LNCaP clone FGC (cell line): ENCODE results near the gene OR10K1.

ENCODE experiments used
- DNase-seq: peaks from one replicate; pipeline ENCODE4 v3.0.0-alpha.2; 2011; ENCODE audit warnings: low read depth
- H3K4me3 ChIP-seq: 2 replicates; pipeline ENCODE4 v1.5.1; 2011; ENCODE audit warnings: mild to moderate bottlenecking, low read depth, low read length, control low read depth
- TF ChIP-seq, protein P1 (sequence below): IDR thresholded peaks from 2 replicates; pipeline ENCODE4 v1.5.1; 2012; ENCODE audit warnings: mild to moderate bottlenecking; ENCODE audit not compliant: control insufficient read depth, insufficient read depth; ENCODE audit errors: extremely low read depth

OR10K1 gene

DNA sequence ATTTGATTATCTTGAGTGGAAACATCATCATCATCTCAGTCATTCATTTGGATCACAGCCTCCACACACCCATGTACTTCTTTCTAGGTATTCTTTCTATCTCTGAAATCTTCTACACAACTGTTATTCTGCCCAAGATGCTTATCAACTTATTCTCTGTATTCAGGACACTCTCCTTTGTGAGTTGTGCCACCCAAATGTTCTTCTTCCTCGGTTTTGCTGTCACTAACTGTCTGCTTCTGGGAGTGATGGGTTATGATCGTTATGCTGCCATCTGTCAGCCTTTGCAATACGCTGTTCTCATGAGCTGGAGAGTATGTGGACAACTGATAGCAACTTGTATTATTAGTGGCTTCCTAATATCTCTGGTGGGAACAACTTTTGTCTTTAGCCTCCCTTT, 29.7 kb downstream of the OR10K1 start:
- DNase-seq = no peak
- no peak overlapping the region for H3K4me3 ChIP-seq
- TF ChIP-seq, protein P1, sequence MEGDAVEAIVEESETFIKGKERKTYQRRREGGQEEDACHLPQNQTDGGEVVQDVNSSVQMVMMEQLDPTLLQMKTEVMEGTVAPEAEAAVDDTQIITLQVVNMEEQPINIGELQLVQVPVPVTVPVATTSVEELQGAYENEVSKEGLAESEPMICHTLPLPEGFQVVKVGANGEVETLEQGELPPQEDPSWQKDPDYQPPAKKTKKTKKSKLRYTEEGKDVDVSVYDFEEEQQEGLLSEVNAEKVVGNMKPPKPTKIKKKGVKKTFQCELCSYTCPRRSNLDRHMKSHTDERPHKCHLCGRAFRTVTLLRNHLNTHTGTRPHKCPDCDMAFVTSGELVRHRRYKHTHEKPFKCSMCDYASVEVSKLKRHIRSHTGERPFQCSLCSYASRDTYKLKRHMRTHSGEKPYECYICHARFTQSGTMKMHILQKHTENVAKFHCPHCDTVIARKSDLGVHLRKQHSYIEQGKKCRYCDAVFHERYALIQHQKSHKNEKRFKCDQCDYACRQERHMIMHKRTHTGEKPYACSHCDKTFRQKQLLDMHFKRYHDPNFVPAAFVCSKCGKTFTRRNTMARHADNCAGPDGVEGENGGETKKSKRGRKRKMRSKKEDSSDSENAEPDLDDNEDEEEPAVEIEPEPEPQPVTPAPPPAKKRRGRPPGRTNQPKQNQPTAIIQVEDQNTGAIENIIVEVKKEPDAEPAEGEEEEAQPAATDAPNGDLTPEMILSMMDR = no peak

DNA sequence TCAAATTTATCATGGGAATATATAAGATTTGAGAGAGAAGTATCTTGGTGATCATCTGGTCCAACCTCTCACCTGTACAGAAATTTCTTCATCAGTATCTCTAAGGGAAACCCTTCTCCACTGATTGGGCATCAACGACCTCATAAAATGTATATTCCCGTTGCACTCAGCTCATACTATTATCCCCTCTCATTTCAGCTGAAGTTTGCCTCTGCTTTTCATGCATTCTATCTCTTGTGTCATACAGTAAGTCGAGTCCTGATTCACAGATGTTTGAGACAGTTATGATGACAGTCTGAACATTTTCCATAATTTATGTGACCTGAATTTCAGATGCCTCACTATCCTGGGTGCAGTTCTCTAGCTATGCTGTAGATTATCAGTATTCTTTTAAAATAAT, 31.4 kb downstream of the OR10K1 start:
- TF ChIP-seq, protein P1 = no peak
- no peak overlapping the region for H3K4me3 ChIP-seq
- no peak for DNase-seq

DNA sequence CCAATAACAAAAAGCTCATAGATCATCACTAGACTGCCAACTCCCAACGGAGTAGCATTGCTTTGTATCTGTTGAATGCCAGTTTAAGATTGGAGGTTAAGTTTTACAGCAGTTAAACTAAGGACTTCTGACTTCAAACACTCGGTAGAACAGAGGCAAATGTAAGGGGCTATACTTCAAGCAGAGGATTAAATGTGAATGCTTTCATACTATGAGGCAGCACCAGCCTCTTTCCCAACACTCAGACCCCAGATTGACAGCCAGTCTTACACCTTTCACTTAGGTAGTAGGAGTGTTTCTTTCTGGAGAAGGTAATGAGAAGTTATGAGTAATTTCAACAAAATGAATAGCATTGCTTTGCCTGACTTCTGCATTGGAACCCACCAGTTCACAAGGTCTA, 33.2 kb downstream of the OR10K1 start:
- TF ChIP-seq, protein P1 = no peak
- DNase-seq = no peak
- no peak overlapping the region for H3K4me3 ChIP-seq

DNA sequence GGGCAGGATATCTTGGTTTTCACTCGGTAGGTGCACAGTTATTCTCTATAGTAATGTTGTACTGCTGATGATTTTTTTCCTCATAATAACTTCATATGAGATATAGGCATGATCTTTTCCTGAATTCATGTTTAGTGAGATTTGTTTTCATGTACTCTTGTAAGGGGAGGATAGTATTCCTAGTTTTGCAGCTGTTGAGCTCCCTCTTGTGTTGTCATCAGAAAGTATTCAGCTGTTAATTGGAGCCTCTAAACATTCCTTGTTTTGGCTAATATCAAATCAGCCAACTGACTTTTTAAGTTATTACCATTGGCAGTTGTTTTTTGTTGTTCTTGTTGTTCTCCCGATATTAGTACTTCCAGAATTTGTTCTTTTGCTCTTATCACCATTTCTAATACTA, 34.7 kb downstream of the OR10K1 start:
- no peak overlapping the region for H3K4me3 ChIP-seq
- DNase-seq = no peak
- TF ChIP-seq, protein P1 = peak; percentile 41

DNA sequence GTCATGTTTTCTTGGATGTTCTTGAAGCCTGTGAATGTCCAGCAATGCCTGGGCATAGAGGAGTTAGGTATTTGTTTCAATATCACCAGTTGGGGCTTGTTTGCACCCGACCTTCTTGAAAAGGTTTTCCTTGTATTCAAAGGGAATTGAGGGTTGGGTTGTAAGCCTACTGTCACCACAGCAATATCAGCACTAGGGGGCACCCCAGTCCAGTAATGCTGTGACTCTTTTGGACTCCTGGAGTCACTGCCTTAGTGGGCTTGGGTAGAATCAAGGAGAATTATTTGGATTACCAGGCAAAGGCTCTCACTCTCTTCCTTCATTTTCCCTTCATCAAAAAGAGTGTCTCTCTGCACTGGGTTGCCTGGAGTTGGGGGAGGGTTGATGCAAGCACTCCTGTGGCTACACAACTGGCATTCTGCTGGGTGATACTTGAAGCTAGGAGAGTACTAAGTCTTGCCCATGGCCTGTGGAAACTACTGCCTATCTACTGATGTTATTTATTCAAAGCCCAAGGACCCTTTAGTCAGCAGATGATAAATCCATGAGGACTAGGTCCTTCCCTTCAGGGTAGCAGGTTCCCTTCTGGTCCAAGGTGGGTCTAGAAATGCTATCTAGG, 44.8 kb downstream of the OR10K1 start:
- TF ChIP-seq, protein P1 = peak; percentile 49
- no peak overlapping the region for H3K4me3 ChIP-seq
- DNase-seq = no peak

DNA sequence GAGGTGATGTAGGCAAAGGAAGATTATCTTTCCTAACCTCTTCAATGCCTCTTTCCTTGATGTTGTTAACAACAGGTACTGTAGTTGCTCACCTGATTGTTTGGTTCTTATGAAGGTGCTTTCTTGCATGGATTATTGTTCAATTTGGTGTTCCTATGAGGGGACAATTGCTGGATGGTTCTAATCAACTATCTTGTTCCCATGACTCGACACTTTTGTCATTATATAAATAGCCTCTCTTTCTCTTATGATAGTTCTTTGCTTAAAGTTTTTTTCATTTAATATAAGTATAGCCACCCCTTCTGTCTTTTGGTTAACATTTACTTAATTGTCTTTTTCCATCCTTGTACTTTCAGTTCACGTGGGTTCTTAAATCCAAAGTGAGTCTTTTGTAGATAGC, 45.9 kb downstream of the OR10K1 start:
- no peak for DNase-seq
- no peak overlapping the region for H3K4me3 ChIP-seq
- TF ChIP-seq, protein P1 = no peak

DNA sequence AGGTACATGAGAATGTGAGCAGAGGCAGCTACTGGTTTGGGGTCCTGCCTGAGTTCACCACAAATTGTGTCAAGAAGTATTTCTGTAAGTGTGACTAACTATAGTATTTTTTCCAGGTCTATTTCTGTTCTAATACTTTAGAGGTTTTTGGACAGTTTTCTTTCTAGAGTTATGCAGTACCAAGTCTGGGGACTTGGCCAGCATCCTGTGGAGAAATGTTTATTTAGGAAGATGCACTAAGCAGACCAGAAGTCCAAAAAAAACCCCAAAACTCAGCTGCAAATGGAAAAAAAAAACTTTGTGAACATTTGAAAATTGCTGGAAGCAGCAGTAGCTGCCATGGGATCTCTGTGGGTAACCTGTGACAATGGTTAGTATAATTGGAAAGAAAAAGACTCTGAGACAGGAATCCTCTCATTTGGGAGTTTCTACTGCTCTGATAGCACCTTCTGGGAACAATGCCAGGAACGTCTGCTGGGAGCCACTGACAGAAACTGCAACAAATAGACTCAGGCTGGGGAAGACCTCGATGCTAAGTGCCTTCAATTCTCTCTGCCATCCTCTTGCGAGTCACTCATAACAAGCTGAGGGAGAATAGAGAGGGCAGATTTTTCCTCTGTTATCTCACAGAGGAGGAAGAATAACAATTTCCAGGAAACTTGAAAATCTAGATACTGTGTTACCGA, 48.0 kb downstream of the OR10K1 start:
- no peak for DNase-seq
- no peak overlapping the region for H3K4me3 ChIP-seq
- TF ChIP-seq, protein P1 = no peak
